ENCODE data around the gene C20orf144.

C20orf144 gene

GRCh38 chr20:33650111-33650752, 11.9 kb upstream of the C20orf144 start:
- DNase-seq (ENCODE audit: low spot score): no peak

GRCh38 chr20:33650753-33651561, 11.2 kb upstream of the C20orf144 start:
- DNase-seq (ENCODE audit: low spot score): no peak

GRCh38 chr20:33651562-33652048, 10.5 kb upstream of the C20orf144 start:
- DNase-seq (ENCODE audit: low spot score): no peak

GRCh38 chr20:33653218-33653899, 8.8 kb upstream of the C20orf144 start:
- peak; percentile 88 for DNase-seq (ENCODE audit: low spot score)

- no peak for DNase-seq (ENCODE audit: low spot score)
These were observed 8.1 kb upstream of the C20orf144 start for GRCh38 chr20:33653900-33654596.

GRCh38 chr20:33654680-33655161, 7.4 kb upstream of the C20orf144 start:
- DNase-seq (ENCODE audit: low spot score): no peak

- no peak for DNase-seq (ENCODE audit: low spot score)
These were observed 7.0 kb upstream of the C20orf144 start for GRCh38 chr20:33655164-33655563.

GRCh38 chr20:33656010-33656782, 5.9 kb upstream of the C20orf144 start:
- no peak for DNase-seq (ENCODE audit: low spot score)

GRCh38 chr20:33656783-33657703, 5.1 kb upstream of the C20orf144 start:
- no peak for DNase-seq (ENCODE audit: low spot score)

- no peak for DNase-seq (ENCODE audit: low spot score)
These were observed 4.4 kb upstream of the C20orf144 start for GRCh38 chr20:33657704-33658095.

GRCh38 chr20:33658510-33658909, 3.6 kb upstream of the C20orf144 start:
- DNase-seq (ENCODE audit: low spot score): no peak

- no peak for DNase-seq (ENCODE audit: low spot score)
These were observed 3.2 kb upstream of the C20orf144 start for GRCh38 chr20:33658929-33659328.

GRCh38 chr20:33659341-33660034, 2.6 kb upstream of the C20orf144 start:
- no peak for DNase-seq (ENCODE audit: low spot score)

GRCh38 chr20:33660035-33660684, 2.0 kb upstream of the C20orf144 start:
- DNase-seq (ENCODE audit: low spot score): no peak

- no peak for DNase-seq (ENCODE audit: low spot score)
These were observed 1.5 kb upstream of the C20orf144 start for GRCh38 chr20:33660685-33661058.

GRCh38 chr20:33663161-33664084, 1.3 kb downstream of the C20orf144 start:
- DNase-seq (ENCODE audit: low spot score): peak; percentile 93

- DNase-seq (ENCODE audit: low spot score): no peak
These were observed 2.1 kb downstream of the C20orf144 start for GRCh38 chr20:33664085-33664761.

Data from AG20443 (cell line).